GM18858 (cell line): ENCODE results near the gene ZNF236.
A peak's percentile ranks its signal among the peaks of the same experiment; 100 is the strongest.
"Not testable (repeated sequence)": the region's sequence is repeated elsewhere in the genome, so short reads cannot be mapped to it uniquely, and the experiment has no call there.

Experiments used
- ATAC-seq: cut with Tn5 transposase; IDR thresholded peaks from one replicate; pipeline ENCODE4 v1.9.1; 2021; ENCODE audit not compliant: unreplicated experiment

The ZNF236 gene

GRCh38 chr18:76822506-76823160, at the start of gene ZNF236:
ZNF236 (plus strand) TSS chr18:76822557; CDS start chr18:76822608, 51 bp downstream.
- peak; percentile 42 for ATAC-seq

- ATAC-seq = no peak
Measured at GRCh38 chr18:76772665-76773064, 49.7 kb upstream of the ZNF236 start.

GRCh38 chr18:76777036-76777435, 45.3 kb upstream of the ZNF236 start:
- ATAC-seq = not testable (repeated sequence)

- no peak for ATAC-seq
Measured at GRCh38 chr18:76783786-76784484, 38.4 kb upstream of the ZNF236 start.

- no peak for ATAC-seq
Measured at GRCh38 chr18:76785872-76786271, 36.5 kb upstream of the ZNF236 start.

GRCh38 chr18:76788571-76789317, 33.6 kb upstream of the ZNF236 start:
- ATAC-seq = no peak

- ATAC-seq = no peak
Measured at GRCh38 chr18:76791106-76791505, 31.3 kb upstream of the ZNF236 start.

- ATAC-seq = no peak
Measured at GRCh38 chr18:76791642-76792041, 30.7 kb upstream of the ZNF236 start.

- no peak for ATAC-seq
Measured at GRCh38 chr18:76794326-76794725, 28.0 kb upstream of the ZNF236 start.

GRCh38 chr18:76801567-76802505, 20.5 kb upstream of the ZNF236 start:
- ATAC-seq = peak; percentile 92

GRCh38 chr18:76803413-76803812, 18.9 kb upstream of the ZNF236 start:
- ATAC-seq = no peak

- ATAC-seq = peak; percentile 61
Measured at GRCh38 chr18:76803814-76804213, 18.5 kb upstream of the ZNF236 start.

- no peak for ATAC-seq
Measured at GRCh38 chr18:76805221-76805620, 17.1 kb upstream of the ZNF236 start.

GRCh38 chr18:76806301-76806700, 16.1 kb upstream of the ZNF236 start:
- no peak for ATAC-seq

- ATAC-seq = no peak
Measured at GRCh38 chr18:76808561-76808960, 13.8 kb upstream of the ZNF236 start.

GRCh38 chr18:76811530-76811929, 10.8 kb upstream of the ZNF236 start:
- ATAC-seq = peak; percentile 72

- ATAC-seq = no peak
Measured at GRCh38 chr18:76814256-76814655, 8.1 kb upstream of the ZNF236 start.

- ATAC-seq = no peak
Measured at GRCh38 chr18:76816127-76816526, 6.2 kb upstream of the ZNF236 start.

GRCh38 chr18:76817888-76818611, 4.3 kb upstream of the ZNF236 start:
- ATAC-seq = no peak
